ENCODE data around the gene HSPB9.
"Not testable (repeated sequence)": the region's sequence is repeated elsewhere in the genome, so short reads cannot be mapped to it uniquely, and the experiment has no call there.

HSPB9 gene

DNA sequence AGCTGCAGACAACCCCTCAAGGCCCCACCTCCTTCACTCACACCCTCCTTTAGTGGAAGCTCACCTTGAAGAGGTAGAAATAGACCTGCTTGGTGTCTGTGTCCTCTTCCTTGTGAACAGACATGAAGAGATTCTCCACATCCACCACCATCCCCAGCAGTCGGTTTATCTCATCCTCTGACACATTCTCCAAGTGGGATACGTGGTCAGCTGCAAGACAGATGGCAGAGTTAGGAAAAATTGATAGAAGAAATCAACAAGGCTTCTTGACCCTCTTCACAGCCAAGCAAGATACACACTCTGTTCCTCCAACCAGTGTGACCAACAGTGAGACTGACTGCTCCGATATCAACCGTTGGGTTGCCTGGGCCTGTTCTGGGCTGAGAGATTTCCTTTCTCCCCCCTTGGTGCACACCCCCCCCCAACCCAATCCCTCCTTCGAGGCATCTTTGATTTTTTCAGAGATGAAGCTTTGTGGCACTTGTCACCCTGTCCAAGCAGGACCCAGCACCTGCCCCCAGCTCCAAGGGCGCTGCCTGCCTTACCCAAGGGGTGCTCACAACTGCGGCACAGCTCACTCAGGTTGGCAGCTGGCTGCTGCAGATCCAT is 2.3 kb upstream of the HSPB9 start:
- DNase-seq: peak; percentile 18

DNA sequence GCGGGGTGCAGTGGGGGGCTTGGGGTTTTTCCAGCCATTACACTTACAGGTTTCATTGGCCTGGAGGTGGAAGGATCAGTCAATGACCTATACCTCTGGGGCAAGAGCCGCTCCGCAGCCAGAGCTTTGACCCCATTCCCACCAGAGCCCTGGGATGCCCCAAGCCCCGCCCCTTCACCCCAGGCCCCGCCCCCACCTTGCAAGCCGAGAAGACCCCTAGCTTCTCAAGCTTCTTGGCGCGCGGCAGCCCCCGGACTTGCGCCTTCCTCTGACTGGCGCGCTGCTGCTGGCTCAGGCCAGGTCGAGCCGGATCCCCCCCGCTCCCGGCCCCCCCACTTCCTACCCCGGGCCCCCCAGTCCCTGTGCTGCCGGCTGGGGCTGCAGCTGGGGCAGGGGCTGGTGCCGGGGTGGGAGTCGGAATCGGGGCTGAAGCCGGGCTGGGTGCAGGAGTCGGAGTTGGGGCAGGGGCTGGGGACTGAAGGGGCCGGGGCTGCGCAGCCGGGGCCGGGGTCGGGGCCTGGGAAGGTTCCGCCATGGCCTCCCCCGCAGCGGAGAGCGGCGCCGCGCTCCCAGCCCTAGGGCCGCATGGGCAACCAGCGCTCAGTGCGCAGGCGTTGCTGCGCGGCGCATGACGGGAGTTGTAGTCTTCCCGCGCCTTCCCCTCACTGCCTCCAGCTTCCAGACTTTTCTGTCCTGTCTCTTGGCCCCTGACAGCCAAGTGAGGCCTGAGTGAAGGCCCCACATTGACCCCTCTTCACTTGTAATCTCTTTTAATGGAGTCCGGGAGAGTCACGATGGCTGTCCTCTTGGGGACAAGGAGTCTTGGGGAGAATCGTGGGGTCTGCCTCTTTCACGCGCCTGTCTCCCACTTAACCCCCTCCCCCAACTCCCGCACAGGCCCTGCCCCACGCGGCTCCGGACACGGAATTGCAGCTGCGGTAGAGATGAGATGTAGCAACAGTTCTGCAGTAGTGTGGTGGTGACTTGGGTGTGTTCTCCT is 1.5 kb upstream of the HSPB9 start, which contains the start of gene KAT2A:
TSS of gene KAT2A (minus strand) at position 598 of the 1,000 bp plus-strand sequence. CDS start at position 535, 63 bp downstream.
- peak; percentile 87 for DNase-seq

DNA sequence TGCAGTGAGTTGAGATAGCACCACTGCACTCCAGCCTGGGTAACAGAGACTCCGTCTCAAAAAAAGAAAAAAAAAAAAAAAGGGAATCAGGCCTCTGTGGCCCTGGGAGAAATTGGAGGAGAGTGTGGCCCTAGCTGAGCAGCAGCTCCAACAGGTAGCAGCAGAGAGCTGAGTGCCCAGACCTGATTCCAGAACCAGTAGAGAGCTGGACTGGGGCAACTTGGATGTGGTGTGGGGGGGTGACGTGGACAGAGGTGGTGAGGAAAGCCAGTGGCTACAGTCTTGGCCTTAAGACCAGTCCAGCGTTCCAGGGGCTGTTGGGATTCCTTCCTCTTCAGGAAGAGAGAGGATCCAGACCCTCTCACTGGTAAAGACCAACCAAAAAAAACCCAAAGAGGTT is 1.7 kb downstream of the HSPB9 start:
- DNase-seq: no peak

DNA sequence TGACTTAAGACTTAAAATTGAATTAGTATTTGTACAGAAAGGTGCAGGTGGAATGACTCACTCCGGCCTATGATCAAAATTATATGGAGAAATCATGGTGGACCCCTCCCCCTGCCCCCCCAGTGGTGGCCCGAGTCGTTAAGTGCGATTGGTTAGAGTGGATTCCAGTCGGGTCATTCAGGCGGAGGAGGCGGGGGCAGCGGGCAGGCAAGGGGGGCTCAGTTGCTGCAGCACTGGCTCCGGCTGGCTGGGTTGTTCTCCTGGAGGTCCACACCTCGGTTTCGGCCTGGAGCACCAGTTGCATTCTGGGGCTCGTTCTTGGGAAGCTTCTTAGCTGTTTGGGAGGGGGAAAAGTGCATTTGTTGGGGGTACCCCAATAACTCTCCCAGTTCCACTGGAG is 3.0 kb downstream of the HSPB9 start:
- no peak for DNase-seq

DNA sequence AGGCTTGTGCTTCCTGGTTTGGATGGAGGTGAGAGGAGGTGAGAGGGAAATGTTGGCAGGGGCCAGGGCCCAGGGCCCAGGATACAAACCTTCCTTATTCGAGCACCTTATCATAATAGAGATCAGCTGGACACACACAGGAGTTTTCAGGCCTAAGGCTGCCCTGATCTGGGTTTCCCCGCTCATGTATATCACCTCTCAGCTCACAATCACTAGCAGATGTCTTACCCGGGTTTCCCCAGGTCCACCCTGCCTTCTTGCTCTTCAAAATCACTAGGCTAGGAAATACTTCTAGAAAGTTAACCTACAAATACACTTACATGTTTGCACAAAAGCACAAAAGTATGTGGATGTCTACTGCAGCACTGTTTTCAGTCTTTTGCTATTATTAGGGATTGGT is 4.2 kb downstream of the HSPB9 start:
- DNase-seq: no peak

DNA sequence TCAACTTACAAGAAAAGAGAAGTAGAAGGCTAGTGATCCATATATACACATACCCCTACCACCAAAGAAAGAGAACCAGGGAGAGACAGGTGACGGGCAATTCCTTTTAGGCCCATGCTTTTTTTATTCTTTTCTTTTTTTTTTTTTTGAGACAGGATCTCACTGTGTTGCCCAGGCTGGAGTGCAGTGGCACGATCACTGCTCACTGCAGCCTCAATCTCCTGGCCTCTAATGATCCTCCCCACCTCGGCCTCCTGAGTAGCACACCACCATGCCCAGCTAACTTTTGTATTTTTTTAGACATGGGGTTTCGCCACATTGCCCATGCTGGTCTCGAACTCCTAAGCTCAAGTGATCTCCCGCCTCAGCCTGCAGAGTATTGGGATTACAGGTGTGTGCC is 4.8 kb downstream of the HSPB9 start:
- DNase-seq: no peak

DNA sequence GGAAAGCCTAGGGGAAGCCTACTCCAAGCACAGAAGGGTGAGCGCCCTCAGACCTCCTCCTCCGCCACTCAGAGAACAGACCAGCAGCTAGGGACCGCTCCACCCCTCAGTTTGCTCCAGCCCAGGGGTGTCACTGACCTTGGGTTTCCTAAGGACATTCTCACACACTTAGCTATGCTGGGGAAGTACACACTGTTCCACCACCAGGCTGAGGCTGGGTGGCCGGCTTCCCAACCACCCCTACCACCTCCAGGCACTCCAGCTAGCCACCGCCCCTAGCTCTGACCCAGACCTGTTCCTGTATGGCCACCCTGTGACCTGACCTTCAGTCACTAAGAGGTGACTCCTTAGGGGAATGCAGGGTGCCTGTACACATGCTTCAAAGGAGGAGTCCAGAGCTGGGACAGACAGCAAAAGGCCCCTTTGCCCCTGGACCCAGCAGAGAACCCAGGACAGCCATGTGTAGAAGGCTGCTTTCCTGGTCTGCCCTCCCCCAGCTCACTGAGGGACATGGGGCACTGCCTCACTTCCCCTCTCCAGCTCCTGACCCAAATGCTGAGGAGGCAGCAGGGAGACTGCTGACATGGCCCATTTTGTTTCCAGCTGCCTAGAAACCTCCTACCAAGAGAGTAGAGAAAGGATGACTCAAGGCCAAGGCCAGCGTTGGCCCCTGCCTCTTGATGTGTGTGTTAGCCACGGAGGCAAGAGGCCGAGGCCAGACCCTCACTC is 6.7 kb downstream of the HSPB9 start:
- no peak for DNase-seq

DNA sequence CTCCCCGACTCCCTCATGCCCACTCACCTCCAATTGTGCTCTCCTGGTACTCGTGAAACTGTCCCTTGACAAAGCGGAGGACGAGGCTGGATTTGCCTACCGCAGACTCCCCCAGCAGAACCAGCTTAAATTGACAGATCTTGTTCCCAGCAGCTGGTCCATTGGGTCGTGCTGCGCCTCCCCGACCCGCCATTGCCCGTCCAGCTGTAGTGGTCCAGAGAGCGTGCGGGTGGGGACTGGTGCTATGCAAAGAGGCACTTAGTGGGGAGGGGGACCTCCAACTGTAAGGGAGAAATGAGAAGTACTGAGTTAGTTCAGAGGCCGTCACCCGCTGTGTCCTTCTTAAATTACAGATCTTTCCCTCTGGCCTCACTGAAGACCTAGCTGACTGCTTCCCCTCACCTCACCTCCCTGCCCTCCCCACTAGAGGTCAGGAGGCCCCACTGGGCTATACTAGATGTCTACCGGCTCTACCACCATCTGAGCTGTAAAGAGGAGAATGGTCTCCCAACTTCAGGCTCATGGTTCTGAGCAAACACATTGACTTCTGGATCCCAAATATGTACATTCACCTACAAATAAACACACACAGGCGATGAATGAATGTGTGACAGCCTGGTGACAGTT is 7.8 kb downstream of the HSPB9 start:
- no peak for DNase-seq

DNA sequence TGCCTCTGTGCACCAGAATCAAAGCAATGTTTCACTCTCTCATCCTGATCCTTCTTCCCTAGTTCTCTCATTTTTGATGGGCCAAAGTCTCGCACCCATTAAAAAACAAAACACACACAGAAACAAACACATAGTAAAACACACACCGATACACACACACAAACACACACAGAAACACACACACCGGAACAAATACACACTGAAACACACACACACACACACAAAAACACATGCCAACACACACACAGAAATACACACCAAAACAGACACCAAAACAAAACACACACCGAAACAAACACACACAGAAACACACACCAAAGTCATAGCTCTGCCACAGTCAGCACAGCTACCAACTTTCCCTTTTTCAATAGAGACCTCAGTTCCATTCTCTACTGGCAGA is 8.6 kb downstream of the HSPB9 start:
- DNase-seq: no peak

DNA sequence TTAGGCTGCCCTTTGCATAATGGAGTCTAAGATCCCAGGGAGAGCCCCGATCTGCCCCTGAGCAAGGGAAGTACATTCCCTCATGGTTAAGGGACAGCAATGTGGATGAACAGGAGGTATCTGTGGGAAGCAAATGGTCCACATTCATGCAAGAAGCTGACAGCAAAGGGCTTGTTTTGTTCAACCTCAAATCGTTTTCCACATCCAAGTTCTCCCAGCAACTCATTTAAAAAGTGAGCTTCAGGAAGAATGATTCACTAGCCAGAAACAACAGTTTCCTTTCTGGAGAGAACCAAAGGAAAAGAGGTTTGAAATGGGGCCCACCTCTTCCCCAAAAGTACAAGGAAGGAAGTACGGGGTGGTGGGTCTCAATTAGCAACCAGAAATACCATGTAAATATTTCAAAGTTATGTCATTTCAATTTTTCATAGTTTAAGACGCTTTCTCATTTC is 9.4 kb downstream of the HSPB9 start:
- no peak for DNase-seq

DNA sequence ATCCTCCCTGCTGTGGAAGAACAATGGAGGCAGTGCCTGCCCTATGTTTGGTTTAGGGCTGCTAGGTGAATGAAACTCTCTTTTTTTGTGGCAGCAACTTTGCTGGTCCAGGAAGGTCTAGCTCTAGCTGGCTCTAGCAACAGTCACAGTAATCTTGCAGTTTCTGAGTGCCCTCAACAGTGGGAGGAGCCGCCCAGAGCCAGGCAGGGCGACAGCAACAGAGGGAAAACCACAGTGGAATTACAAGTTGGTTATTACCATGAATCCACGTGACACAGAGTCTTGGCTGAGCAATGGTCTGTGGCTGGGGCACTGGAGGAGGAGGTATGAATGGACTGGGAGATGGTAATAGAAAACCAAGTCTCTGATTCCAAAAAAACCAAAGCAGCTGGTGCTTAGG is 10.3 kb downstream of the HSPB9 start:
- DNase-seq: no peak

DNA sequence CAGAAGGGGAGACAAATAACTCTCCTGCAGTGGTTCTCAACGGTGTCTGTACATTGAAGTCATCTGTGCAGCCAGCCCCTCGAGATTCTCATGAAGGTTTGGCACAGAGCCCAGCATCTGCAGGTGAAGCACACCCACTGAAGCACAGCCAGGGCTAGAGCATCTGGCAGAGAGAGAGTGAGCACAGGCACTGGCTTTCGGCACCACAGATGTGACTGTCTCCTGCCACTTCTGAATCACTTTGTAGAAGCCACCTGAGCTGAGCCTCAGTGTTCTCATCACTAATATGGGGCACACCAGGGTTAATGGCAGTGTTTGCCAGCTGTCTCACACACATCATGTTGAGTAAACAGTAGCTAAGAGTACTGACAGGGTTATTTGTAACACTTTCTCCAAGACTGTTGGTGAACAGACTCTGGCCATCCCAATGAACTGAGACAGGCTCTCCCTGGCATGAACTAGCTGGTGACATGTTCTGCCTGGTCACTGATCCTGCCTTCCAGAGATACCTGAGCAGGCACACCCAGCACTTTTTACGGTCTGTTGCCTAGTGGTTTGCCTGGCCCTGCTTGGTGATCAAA is 10.9 kb downstream of the HSPB9 start:
- DNase-seq: no peak

DNA sequence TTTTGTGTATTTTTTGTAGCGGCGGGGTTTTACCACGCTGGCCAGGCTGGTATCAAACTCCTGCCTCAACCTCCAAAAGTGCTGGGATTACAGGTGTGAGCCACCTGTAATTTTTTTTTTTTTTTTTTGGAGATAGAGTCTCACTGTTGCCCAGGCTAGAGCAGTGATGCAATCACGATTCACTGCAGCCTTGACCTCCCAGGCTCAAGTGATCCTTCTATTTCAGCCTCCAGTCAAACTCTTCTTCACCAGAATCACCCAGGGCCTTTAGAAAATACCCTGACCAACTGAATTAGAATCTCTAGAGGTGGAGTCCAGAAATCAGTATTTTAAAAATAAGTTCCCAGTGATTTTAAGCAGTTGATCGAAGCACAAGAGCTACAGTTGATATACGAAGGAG is 12.5 kb downstream of the HSPB9 start:
- DNase-seq: no peak

DNA sequence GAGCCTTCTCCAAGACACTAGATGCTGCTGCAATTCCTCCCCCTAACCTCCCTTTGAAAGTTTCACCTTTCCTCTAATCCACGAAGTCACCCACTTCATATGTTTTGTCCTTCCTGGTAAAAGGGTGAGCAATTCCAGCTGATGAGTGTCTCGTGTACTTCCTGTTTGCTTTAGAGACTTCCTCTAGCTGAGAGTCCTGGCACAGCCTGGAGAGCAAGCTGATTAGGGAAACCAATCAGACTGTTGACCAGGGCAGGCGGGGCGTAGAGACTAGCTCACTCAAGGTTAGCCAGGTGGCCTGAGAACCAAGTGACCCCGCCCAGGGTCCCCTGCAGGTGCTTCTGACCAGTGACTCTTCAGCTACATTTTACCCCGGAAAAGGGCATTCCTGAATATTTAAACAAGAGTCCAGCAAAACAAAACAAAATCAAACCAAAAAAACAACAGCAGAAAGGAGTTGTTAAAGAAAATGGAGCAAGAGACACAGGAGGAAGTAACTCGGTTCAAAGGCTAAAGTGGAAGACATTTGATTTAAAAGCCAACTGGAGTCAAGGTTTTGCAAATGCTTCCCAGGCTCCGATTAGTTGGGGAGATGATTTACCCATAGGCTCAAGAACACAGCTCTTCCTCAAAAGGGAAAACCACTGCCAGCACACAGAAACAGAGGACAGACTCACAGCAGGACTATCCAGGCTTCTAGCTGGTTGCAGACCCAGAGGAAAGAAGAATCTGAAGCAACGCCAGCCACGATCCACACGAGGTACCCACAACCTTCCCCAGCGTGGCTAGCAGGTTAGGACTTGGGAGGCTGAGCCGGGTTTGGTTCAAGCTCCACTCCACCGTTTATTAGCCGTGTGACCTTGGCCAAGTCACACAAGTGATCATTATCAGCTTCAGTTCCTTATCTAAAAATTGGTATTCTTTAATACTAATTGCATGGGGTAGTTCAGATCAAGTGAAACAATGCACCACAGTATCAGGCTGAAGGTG is 13.4 kb downstream of the HSPB9 start:
- DNase-seq: no peak

DNA sequence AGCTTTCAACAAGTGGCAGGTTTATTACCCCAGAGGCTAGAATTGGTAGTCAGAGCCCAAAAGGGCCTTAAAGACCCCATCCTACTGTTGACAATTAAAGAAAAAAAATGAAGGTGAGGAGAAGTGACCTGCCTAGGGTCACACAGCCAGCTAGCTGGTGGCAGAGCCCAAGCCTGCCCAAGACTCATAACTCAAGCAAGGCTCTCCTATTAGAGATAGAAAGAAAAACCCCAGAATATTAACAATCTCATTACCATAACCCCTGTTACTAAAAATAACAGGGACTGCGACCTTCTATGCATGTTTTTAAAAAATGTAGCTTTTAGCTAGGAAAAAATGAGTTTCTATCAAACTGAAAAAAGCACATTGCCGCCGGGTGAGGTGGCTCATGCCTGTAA is 14.0 kb downstream of the HSPB9 start:
- no peak for DNase-seq

DNA sequence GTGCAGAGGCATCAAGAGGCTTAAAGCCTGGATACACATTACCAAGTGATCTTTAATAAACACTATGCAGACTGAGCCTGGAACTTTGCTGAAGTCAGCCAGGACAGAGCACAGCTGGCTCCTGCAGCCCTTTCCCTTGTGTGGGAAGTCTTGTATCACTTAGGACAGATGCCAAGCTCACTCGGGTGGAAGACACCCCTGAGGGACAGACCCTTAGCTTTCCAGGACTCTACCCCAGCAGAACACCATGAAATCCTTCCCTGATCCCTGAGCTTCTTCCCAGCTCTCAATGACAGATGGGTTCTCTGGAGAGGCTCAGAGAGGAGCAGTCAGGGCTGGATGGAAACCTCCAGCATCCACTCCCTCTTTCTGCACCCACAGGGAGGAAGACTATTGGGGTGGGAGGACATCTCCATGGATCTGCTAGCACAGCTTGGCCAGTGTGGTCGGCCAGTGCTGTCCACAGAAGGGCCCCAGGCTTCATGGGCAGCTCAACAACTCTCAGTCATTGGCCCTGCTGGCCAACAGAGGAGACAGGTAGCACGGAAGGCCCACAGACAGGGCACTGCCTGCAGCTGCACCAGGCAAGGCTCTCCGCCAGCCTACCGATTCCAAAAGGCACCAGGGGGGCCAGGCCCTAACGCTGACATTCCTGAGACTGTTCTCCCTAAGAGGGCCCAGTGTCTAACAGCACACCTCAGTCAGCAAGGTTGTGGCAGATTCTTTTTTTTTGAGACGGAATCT is 16.3 kb downstream of the HSPB9 start:
- DNase-seq: no peak

DNA sequence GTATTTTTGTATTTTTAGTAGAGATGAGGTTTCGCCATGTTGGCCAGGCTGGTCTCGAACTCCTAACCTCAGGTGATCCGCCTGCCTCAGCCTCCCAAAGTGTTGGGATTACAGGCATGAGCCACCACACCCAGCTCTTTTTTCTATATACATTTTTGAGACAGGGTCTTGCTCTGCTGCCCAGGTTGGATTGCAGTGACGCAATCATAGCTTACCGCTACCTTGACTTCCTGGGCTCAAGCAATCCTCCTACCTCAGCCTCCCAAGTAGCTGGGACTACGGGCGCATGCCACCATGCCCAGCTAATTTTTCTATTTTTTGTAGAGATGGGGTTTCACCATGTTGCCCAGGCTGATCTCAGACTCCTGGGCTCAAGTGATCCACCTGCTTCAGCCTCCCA is 18.1 kb downstream of the HSPB9 start:
- not testable (repeated sequence) for DNase-seq

DNA sequence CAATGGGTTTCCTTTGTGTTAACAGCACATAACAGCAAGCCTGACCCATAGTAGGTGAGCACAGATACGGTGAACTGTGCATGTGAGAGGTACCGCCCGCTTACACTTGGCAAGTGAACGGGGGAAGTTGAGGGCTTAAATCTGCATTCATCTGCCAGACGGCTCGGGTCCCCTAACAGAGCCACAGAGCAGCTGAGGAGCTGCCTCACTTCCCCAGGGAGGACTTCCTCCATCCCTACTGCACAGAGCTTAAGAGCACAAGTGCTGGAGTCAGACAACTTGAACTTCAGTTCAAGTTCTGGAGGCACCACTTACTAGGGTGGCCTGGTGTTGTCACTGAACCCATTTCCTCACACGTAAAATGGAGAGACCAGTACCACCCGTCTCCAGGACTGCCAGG is 18.8 kb downstream of the HSPB9 start:
- DNase-seq: no peak

DNA sequence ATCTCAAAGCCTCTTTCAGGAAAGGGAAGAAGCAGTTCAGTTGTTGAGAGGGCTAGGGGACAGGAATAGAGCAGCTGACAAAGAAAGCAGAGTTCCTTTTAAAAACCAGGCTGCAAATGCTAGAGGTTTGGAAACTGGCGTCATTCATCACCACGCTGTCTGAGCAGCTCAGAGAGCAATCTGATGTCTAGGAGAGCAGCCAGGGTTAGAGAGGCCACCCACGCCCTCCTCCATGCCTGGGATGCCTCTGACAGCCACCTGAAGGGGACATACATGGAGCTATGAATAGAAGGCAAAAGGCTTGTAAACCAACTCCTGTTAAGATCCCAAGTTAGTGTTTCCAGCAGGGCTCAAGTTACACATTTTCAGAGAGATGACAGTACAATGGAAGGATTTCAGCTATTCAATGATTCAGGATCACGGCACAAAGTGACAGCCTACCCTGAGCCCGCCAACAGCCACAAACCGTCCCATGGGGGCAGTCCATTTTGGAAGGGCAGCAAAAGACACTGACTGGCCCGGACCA is 19.8 kb downstream of the HSPB9 start:
- DNase-seq: no peak

DNA sequence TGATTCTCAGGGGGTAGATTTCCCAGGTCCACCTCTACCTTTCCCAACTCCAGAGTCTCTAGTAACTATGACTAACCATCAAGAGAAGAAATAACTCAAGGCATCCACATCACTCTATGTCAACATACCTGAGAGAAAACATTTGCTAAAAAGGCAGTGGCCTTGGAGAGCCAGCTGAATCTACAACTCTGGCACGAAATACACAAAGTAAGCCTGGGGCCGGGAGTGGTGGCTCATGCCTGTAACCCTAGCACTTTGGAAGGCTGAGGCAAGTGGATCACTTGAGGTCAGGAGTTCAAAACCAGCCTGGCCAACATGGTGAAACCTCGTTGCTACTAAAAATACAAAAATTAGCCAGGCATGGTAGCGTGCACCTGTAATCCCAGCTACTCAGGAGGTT is 20.5 kb downstream of the HSPB9 start:
- not testable (repeated sequence) for DNase-seq

Data from retina (tissue), 1 donor.